M059J (cell line): ENCODE results near the gene KRT85. TPM values are rescaled to one million over a fixed set of nuclear protein-coding genes. Genes with fewer than 3 reads are reported as not detected.
"Not testable (repeated sequence)": the region's sequence is repeated elsewhere in the genome, so short reads cannot be mapped to it uniquely, and the experiment has no call there.

Source experiments
- DNase-seq: peaks from one replicate; pipeline ENCODE4 v3.0.0-alpha.2; 2012; ENCODE audit warnings: low read depth
- total RNA-seq: library from RNA; depleted of rRNA; stranded (reverse); fragments of >200 nt; shearing (Covaris generic); gene quantifications from 2 replicates; pipeline ENCODE4 v1.2.3, GENCODE V29; 2014; rRNA removed

KRT85 gene
- total RNA-seq = not detected in 2 replicates

GRCh38 chr12:52366738-52367485 is at the start of gene KRT85:
Gene KRT85, minus strand, starts transcription at chr12:52367481. Its CDS starts 76 bp downstream, at chr12:52367405.
- DNase-seq = no peak

- no peak for DNase-seq
These were observed 49.5 kb upstream of the KRT85 start for GRCh38 chr12:52416795-52417194.

GRCh38 chr12:52415870-52416750 is 48.8 kb upstream of the KRT85 start:
- peak; percentile 92 for DNase-seq

- no peak for DNase-seq
These were observed 47.7 kb upstream of the KRT85 start for GRCh38 chr12:52414936-52415335.

- no peak for DNase-seq
These were observed 46.6 kb upstream of the KRT85 start for GRCh38 chr12:52413782-52414345.

GRCh38 chr12:52413202-52413601 is 45.9 kb upstream of the KRT85 start:
- peak; percentile 30 for DNase-seq

GRCh38 chr12:52411815-52412214 is 44.5 kb upstream of the KRT85 start:
- DNase-seq = no peak

GRCh38 chr12:52410589-52411248 is 43.4 kb upstream of the KRT85 start:
- not testable (repeated sequence) for DNase-seq

- no peak for DNase-seq
These were observed 40.6 kb upstream of the KRT85 start for GRCh38 chr12:52407918-52408317.

- DNase-seq = no peak
These were observed 38.7 kb upstream of the KRT85 start, which contains the start of gene KRT82 for GRCh38 chr12:52405922-52406385. Gene KRT82, minus strand, starts transcription at chr12:52406335. Its CDS starts 58 bp downstream, at chr12:52406277.

GRCh38 chr12:52404951-52405350 is 37.7 kb upstream of the KRT85 start:
- DNase-seq = no peak

GRCh38 chr12:52403561-52403960 is 36.3 kb upstream of the KRT85 start:
- DNase-seq = no peak

GRCh38 chr12:52402873-52403540 is 35.7 kb upstream of the KRT85 start:
- no peak for DNase-seq

GRCh38 chr12:52402377-52402776 is 35.1 kb upstream of the KRT85 start:
- DNase-seq = no peak

GRCh38 chr12:52401926-52402325 is 34.6 kb upstream of the KRT85 start:
- DNase-seq = no peak

- DNase-seq = peak; percentile 18
These were observed 34.2 kb upstream of the KRT85 start for GRCh38 chr12:52401526-52401925.

- no peak for DNase-seq
These were observed 33.6 kb upstream of the KRT85 start for GRCh38 chr12:52400906-52401305.

- no peak for DNase-seq
These were observed 32.5 kb upstream of the KRT85 start for GRCh38 chr12:52399756-52400155.

- no peak for DNase-seq
These were observed 30.9 kb upstream of the KRT85 start for GRCh38 chr12:52398176-52398575.

- DNase-seq = no peak
These were observed 29.4 kb upstream of the KRT85 start for GRCh38 chr12:52396656-52397055.
